Nephron progenitor cell (in vitro differentiated cells): ENCODE data around the gene SLC25A21.
"Not testable (repeated sequence)": the region's sequence is repeated elsewhere in the genome, so short reads cannot be mapped to it uniquely, and the experiment has no call there.

Experiments used
- DNase-seq: peaks from one replicate; pipeline ENCODE4 v3.0.0; 2021
- H3K27ac Mint-ChIP-seq: 2 replicates; pipeline ENCODE4 v1.8.0; 2021; ENCODE audit warnings: mild to moderate bottlenecking, moderate library complexity, mixed read lengths
- H3K27me3 Mint-ChIP-seq: 2 replicates; pipeline ENCODE4 v1.8.0; 2021; ENCODE audit warnings: mild to moderate bottlenecking, low read depth, mixed read lengths; ENCODE audit not compliant: poor library complexity
- H3K36me3 Mint-ChIP-seq: 2 replicates; pipeline ENCODE4 v1.8.0; 2021; ENCODE audit warnings: low read depth, mixed read lengths
- H3K4me1 Mint-ChIP-seq: 2 replicates; pipeline ENCODE4 v1.8.0; 2021; ENCODE audit warnings: mixed read lengths
- H3K4me3 Mint-ChIP-seq: 2 replicates; pipeline ENCODE4 v1.8.0; 2021; ENCODE audit warnings: mild to moderate bottlenecking, moderate library complexity, mixed read lengths
- H3K9me3 Mint-ChIP-seq: 2 replicates; pipeline ENCODE4 v1.8.0; 2021; ENCODE audit warnings: mild to moderate bottlenecking, moderate library complexity, mixed read lengths
- CTCF ChIP-seq: fragments of 200-600 bp; sonication (generic); IDR thresholded peaks from 2 replicates; pipeline ENCODE4 v1.5.0; 2021; ENCODE audit warnings: antibody characterized with exemption

SLC25A21 gene

GRCh38 chr14:37187294-37187693, 14.9 kb upstream of the SLC25A21 start:
- H3K27ac Mint-ChIP-seq, result no peak overlapping the region
- no peaks in the 10 kb centered on the region for H3K4me1 Mint-ChIP-seq
- H3K4me3 Mint-ChIP-seq, result no peak overlapping the region
- no peak for DNase-seq
- H3K9me3 Mint-ChIP-seq, result peaks cover 21% of the 10 kb centered on the region
- no peaks in the 10 kb centered on the region for H3K36me3 Mint-ChIP-seq
- H3K27me3 Mint-ChIP-seq, result peaks cover 8% of the 10 kb centered on the region
- TF ChIP-seq CTCF, result no peak

GRCh38 chr14:37186865-37187264, 14.5 kb upstream of the SLC25A21 start:
- peaks cover 26% of the 10 kb centered on the region for H3K9me3 Mint-ChIP-seq
- H3K27ac Mint-ChIP-seq, result no peak overlapping the region
- TF ChIP-seq CTCF, result no peak
- no peak for DNase-seq
- no peak overlapping the region for H3K4me3 Mint-ChIP-seq
- no peaks in the 10 kb centered on the region for H3K4me1 Mint-ChIP-seq
- H3K27me3 Mint-ChIP-seq, result peaks cover 4% of the 10 kb centered on the region
- H3K36me3 Mint-ChIP-seq, result no peaks in the 10 kb centered on the region

- Mint-ChIP-seq H3K36me3 (no peaks in the 10 kb centered on the region), H3K4me3 (no peak overlapping the region), H3K27me3 (peaks cover 4% of the 10 kb centered on the region), H3K9me3 (peaks cover 25% of the 10 kb centered on the region), H3K4me1 (no peaks in the 10 kb centered on the region), H3K27ac (no peak overlapping the region)
- no peak for DNase-seq
- no peak for TF ChIP-seq CTCF
These were observed 13.3 kb upstream of the SLC25A21 start for GRCh38 chr14:37185670-37186069.

DNA sequence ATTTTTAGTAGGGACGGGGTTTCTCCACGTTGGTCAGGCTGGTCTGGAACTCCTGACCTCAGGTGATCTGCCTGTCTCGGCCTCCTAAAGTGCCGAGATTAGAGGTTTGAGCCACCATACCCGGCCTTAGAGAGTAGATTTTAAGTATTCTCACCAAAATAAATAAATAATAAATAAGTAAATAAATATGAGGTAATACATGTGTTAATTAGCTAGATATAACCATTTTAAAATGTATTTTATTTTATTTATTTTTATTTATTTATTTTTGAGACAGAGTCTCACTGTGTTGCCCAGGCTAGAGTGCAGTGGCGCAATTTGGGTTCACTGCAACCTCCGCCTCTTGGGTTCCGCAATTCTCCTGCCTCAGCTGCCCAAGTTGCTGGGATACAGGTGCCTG, 12.1 kb upstream of the SLC25A21 start:
- not testable (repeated sequence) for DNase-seq, H3K36me3 Mint-ChIP-seq

GRCh38 chr14:37181441-37181840, 9.0 kb upstream of the SLC25A21 start:
- peaks cover 6% of the 10 kb centered on the region for H3K27me3 Mint-ChIP-seq
- no peaks in the 10 kb centered on the region for H3K36me3 Mint-ChIP-seq
- no peak for DNase-seq
- H3K9me3 Mint-ChIP-seq, result peaks cover 6% of the 10 kb centered on the region
- no peak overlapping the region for H3K27ac Mint-ChIP-seq
- TF ChIP-seq CTCF, result no peak
- H3K4me1 Mint-ChIP-seq, result no peaks in the 10 kb centered on the region
- no peak overlapping the region for H3K4me3 Mint-ChIP-seq

More for the DNA sequence above, 12.1 kb upstream of the SLC25A21 start:
- H3K4me3 Mint-ChIP-seq, H3K27ac Mint-ChIP-seq, H3K27me3 Mint-ChIP-seq, H3K4me1 Mint-ChIP-seq: not testable (repeated sequence)
- H3K9me3 Mint-ChIP-seq, result peaks cover 14% of the 10 kb centered on the region

- H3K9me3 Mint-ChIP-seq, H3K4me1 Mint-ChIP-seq, H3K4me3 Mint-ChIP-seq, H3K27me3 Mint-ChIP-seq, H3K36me3 Mint-ChIP-seq, H3K27ac Mint-ChIP-seq, DNase-seq: not testable (repeated sequence)
These were observed 8.5 kb upstream of the SLC25A21 start for GRCh38 chr14:37180886-37181285.

DNA sequence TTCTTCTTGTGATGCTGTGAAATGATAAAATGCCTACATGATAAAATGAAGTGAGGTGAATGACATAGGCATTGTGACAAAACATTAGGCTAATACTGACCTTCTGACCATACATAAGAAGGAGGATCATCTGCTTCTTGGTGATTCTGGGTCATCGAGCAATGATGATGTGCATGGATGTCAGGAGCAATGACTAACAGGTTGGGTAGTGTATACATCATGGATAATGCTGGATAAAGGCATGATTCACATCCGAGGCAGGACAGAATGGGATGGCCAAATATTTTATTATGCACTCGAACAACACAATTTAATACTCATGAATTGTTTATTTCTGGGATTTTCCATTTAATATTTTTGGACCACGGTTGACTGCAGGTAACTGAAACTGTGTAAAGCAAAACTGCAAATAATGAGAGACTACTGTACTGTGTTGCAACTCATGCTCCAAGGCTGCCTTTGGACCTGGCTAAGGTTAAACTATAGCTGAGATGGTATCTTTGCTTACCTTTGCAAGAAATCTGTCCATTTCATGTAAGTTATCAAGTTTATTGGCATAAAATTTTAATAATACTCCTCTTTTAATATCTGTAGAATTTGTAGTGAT, 7.6 kb upstream of the SLC25A21 start:
- DNase-seq, result no peak
- Mint-ChIP-seq H3K27me3 (peaks cover 3% of the 10 kb centered on the region), H3K4me1 (peaks cover 1% of the 10 kb centered on the region), H3K9me3 (peaks cover 6% of the 10 kb centered on the region), H3K27ac (no peak overlapping the region), H3K4me3 (no peak overlapping the region), H3K36me3 (no peaks in the 10 kb centered on the region)
- TF ChIP-seq CTCF, result no peak
